ENCODE data around the gene BAZ1A. TPM values are rescaled to one million over a fixed set of nuclear protein-coding genes. Genes with fewer than 3 reads are reported as not detected.

The BAZ1A gene
- total RNA-seq, 1 donor from 2014 or later: 30.1 TPM

DNA sequence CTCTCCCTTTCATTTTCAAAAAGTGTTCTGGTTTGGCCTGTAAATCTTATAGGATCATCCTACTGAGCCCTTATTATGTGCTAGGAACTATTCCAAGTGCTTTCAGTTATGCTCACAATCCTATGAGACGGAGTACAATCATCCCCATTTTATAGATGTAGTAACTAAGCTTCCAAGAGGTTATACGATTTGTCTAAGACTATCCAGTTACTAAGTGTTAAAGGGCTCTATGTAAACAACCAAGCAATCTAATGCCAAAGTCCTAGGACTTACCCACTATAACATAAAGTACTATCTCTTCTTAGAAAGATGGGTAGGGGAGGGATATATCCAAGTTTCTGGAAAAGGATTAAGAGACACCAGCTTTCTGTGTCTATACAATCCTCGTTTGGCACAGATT is 167.4 kb downstream of the BAZ1A start:
- ATAC-seq (no peak), DNase-seq (ENCODE audit: low spot score) (no peak)
- intact Hi-C loops (cut with DNase I): no loop called here

Other genes with a start within 250 kb of the BAZ1A start
- gene SNX6, start 245.2 kb downstream of the BAZ1A start, total RNA-seq: 101 TPM
- 101 TPM for gene CFL2, start 160.8 kb downstream of the BAZ1A start, total RNA-seq
- 46.0 TPM for gene SRP54, start 107.6 kb upstream of the BAZ1A start, total RNA-seq
- 75.6 TPM for gene FAM177A1, start 170.9 kb upstream of the BAZ1A start, total RNA-seq
- 33.8 TPM for gene PPP2R3C, start 246.6 kb upstream of the BAZ1A start, total RNA-seq
- 16.5 TPM for gene PRORP, start 247.2 kb upstream of the BAZ1A start, total RNA-seq

Measured in sciatic nerve (tissue), 2 donors.